Measurements from ENCODE around the gene C22orf15. TPM values are rescaled to one million over a fixed set of nuclear protein-coding genes. Genes with fewer than 3 reads are reported as not detected.

Gene C22orf15
- total RNA-seq, 1 donor from 2014 or later = 0.39 TPM

DNA sequence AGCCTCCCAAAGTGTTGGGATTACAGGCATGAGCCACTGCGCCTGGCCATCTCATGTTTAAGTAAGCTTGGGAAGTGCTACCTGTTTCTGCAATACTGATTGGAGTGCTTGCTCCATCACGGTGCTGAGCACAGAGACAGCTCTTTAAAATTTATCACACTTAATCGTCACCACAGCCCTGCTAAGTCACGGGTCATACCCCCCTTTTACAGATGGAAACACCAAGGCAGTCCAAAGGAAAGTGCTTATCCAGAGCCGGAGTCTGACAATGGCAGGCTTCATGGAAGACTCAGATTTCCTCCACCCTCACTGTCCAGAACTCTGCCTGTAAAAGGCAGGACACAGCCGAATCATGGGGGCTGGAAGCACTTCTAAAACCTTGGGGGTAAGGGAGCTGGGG is 2.7 kb upstream of the C22orf15 start:
- FAIRE-seq = no peak

DNA sequence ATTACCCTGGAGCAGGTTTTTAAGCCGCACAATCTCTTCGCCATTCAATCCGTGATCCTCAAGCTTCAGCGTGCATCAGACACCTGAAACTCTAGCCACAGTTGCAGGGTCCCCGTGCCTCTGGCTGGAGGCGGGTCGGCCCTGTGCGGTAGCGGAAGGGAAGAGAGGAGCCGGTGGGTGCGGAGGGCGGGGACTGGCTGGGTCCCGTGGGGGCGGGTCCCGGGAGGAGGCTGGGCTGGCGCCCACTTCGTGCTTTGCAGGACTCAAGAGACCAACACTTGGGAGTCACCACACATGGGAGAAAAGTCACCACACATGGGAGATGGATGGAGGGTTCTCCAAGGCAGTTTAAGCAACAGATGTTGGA is 772 bp downstream of the C22orf15 start:
- Mint-ChIP-seq H3K27ac (ENCODE audit: unreplicated experiment) (no peak overlapping the region), H3K9me3 (ENCODE audit: unreplicated experiment) (no peaks in the 10 kb centered on the region), H3K36me3 (ENCODE audit: low read depth, unreplicated experiment) (no peaks in the 10 kb centered on the region), H3K27me3 (ENCODE audit: low read depth, unreplicated experiment) (no peaks in the 10 kb centered on the region), H3K4me1 (ENCODE audit: low read depth, unreplicated experiment) (peaks cover 5% of the 10 kb centered on the region), H3K4me3 (ENCODE audit: unreplicated experiment) (no peak overlapping the region)
- H3K27ac ChIP-seq (ENCODE audit: low read depth, low read length) = no peak overlapping the region
- no peaks in the 10 kb centered on the region for H3K9me3 ChIP-seq (ENCODE audit: insufficient read depth, low read depth, low read length)
- peaks cover 17% of the 10 kb centered on the region for H3K4me1 ChIP-seq (ENCODE audit: insufficient read depth, low read length)
- TF ChIP-seq, protein P1, sequence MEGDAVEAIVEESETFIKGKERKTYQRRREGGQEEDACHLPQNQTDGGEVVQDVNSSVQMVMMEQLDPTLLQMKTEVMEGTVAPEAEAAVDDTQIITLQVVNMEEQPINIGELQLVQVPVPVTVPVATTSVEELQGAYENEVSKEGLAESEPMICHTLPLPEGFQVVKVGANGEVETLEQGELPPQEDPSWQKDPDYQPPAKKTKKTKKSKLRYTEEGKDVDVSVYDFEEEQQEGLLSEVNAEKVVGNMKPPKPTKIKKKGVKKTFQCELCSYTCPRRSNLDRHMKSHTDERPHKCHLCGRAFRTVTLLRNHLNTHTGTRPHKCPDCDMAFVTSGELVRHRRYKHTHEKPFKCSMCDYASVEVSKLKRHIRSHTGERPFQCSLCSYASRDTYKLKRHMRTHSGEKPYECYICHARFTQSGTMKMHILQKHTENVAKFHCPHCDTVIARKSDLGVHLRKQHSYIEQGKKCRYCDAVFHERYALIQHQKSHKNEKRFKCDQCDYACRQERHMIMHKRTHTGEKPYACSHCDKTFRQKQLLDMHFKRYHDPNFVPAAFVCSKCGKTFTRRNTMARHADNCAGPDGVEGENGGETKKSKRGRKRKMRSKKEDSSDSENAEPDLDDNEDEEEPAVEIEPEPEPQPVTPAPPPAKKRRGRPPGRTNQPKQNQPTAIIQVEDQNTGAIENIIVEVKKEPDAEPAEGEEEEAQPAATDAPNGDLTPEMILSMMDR (IDR thresholded peaks at IDR 0.05; ENCODE audit: insufficient read depth, low read depth, low read length) = no peak
- no peak for TF ChIP-seq EZH2 (IDR thresholded peaks at IDR 0.05; ENCODE audit: insufficient read depth, low read length)
- peaks cover 5% of the 10 kb centered on the region for H4K20me1 ChIP-seq (ENCODE audit: insufficient read depth, low read length)
- H3K79me2 ChIP-seq (ENCODE audit: insufficient read depth, low read length) = no peaks in the 10 kb centered on the region
- H3K9ac ChIP-seq (ENCODE audit: low read length) = no peak overlapping the region
- no peak overlapping the region for H2AFZ ChIP-seq (ENCODE audit: low read depth, low read length)
- no peaks in the 10 kb centered on the region for H3K36me3 ChIP-seq (ENCODE audit: insufficient read depth, low read length)
- FAIRE-seq (no peak), DNase-seq (ENCODE audit: low read depth) (no peak)
- peak overlapping the region; percentile 63 for H3K4me2 ChIP-seq (ENCODE audit: low read length)
- H3K4me3 ChIP-seq (ENCODE audit: insufficient read depth, low read depth, low read length) = no peak overlapping the region
- H3K27me3 ChIP-seq (ENCODE audit: insufficient read depth, low read length) = no peaks in the 10 kb centered on the region

More for the DNA sequence above, 2.7 kb upstream of the C22orf15 start:
- no peak overlapping the region for H3K4me2 ChIP-seq (ENCODE audit: low read length)
- H2AFZ ChIP-seq (ENCODE audit: low read depth, low read length) = no peak overlapping the region
- H3K27me3 ChIP-seq (ENCODE audit: insufficient read depth, low read length) = no peaks in the 10 kb centered on the region
- no peak for TF ChIP-seq EZH2 (IDR thresholded peaks at IDR 0.05; ENCODE audit: insufficient read depth, low read length)
- TF ChIP-seq, protein P1 (IDR thresholded peaks at IDR 0.05; ENCODE audit: insufficient read depth, low read depth, low read length) = no peak
- no peaks in the 10 kb centered on the region for H3K36me3 ChIP-seq (ENCODE audit: insufficient read depth, low read length)
- peaks cover 8% of the 10 kb centered on the region for H3K4me1 ChIP-seq (ENCODE audit: insufficient read depth, low read length)
- no peak overlapping the region for H3K4me3 ChIP-seq (ENCODE audit: insufficient read depth, low read depth, low read length)
- no peak for DNase-seq (ENCODE audit: low read depth)
- H3K79me2 ChIP-seq (ENCODE audit: insufficient read depth, low read length) = no peaks in the 10 kb centered on the region
- Mint-ChIP-seq H3K27ac (ENCODE audit: unreplicated experiment) (no peak overlapping the region), H3K4me1 (ENCODE audit: low read depth, unreplicated experiment) (peaks cover 4% of the 10 kb centered on the region), H3K27me3 (ENCODE audit: low read depth, unreplicated experiment) (no peaks in the 10 kb centered on the region), H3K36me3 (ENCODE audit: low read depth, unreplicated experiment) (no peaks in the 10 kb centered on the region), H3K9me3 (ENCODE audit: unreplicated experiment) (no peaks in the 10 kb centered on the region), H3K4me3 (ENCODE audit: unreplicated experiment) (no peak overlapping the region)
- no peak overlapping the region for H3K27ac ChIP-seq (ENCODE audit: low read depth, low read length)
- H4K20me1 ChIP-seq (ENCODE audit: insufficient read depth, low read length) = no peaks in the 10 kb centered on the region
- H3K9me3 ChIP-seq (ENCODE audit: insufficient read depth, low read depth, low read length) = no peaks in the 10 kb centered on the region
- no peak overlapping the region for H3K9ac ChIP-seq (ENCODE audit: low read length)

DNA sequence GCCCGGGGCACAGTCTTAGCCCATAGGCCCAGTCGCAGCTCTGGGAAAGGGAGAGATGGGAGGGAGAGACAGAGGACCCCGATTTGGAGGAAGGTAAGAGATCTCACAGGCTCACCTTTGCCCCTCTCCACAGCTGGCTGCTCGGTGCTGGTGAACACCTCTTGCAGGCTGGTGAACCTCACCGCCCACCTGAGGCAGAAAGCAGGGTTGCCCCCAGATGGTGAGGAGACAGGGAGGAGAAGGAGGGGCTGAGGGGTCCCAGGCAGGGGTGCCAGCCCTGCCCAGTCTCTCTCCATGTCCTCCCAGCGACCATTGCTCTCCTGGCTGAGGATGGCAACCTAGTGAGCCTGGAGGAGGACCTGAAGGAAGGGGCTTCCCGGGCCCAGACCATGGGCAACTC is 1.2 kb downstream of the C22orf15 start:
- Mint-ChIP-seq H3K36me3 (ENCODE audit: low read depth, unreplicated experiment) (no peaks in the 10 kb centered on the region), H3K9me3 (ENCODE audit: unreplicated experiment) (no peaks in the 10 kb centered on the region), H3K4me1 (ENCODE audit: low read depth, unreplicated experiment) (peaks cover 5% of the 10 kb centered on the region), H3K27me3 (ENCODE audit: low read depth, unreplicated experiment) (no peaks in the 10 kb centered on the region), H3K27ac (ENCODE audit: unreplicated experiment) (no peak overlapping the region), H3K4me3 (ENCODE audit: unreplicated experiment) (no peak overlapping the region)
- TF ChIP-seq, protein P1 (IDR thresholded peaks at IDR 0.05; ENCODE audit: insufficient read depth, low read depth, low read length) = no peak
- TF ChIP-seq EZH2 (IDR thresholded peaks at IDR 0.05; ENCODE audit: insufficient read depth, low read length) = no peak
- no peak for FAIRE-seq
- Histone ChIP-seq H3K4me1 (ENCODE audit: insufficient read depth, low read length) (peaks cover 17% of the 10 kb centered on the region), H3K4me2 (ENCODE audit: low read length) (peak overlapping the region; percentile 63), H3K4me3 (ENCODE audit: insufficient read depth, low read depth, low read length) (no peak overlapping the region), H2AFZ (ENCODE audit: low read depth, low read length) (no peak overlapping the region), H3K27ac (ENCODE audit: low read depth, low read length) (no peak overlapping the region), H3K9ac (ENCODE audit: low read length) (no peak overlapping the region), H3K27me3 (ENCODE audit: insufficient read depth, low read length) (no peaks in the 10 kb centered on the region), H3K36me3 (ENCODE audit: insufficient read depth, low read length) (no peaks in the 10 kb centered on the region), H3K9me3 (ENCODE audit: insufficient read depth, low read depth, low read length) (no peaks in the 10 kb centered on the region), H4K20me1 (ENCODE audit: insufficient read depth, low read length) (peaks cover 5% of the 10 kb centered on the region), H3K79me2 (ENCODE audit: insufficient read depth, low read length) (no peaks in the 10 kb centered on the region)
- no peak for DNase-seq (ENCODE audit: low read depth)
